GM12864 (cell line): ENCODE results near the gene LRRC45.

Experiments
- DNase-seq: peaks from one replicate; pipeline ENCODE4 v3.0.0-alpha.2; 2011; ENCODE audit warnings: low read depth
- H3K4me3 ChIP-seq: 2 replicates; pipeline ENCODE4 v1.5.1; 2011; ENCODE audit warnings: mild to moderate bottlenecking, low read depth, low read length, control low read depth
- TF ChIP-seq, protein P1 (sequence below): IDR thresholded peaks from 2 replicates; pipeline ENCODE4 v1.5.1; 2011; ENCODE audit warnings: low read depth, mild to moderate bottlenecking, moderate library complexity, low read length, control low read depth, inconsistent platforms; ENCODE audit errors: missing control alignments

The LRRC45 gene

DNA sequence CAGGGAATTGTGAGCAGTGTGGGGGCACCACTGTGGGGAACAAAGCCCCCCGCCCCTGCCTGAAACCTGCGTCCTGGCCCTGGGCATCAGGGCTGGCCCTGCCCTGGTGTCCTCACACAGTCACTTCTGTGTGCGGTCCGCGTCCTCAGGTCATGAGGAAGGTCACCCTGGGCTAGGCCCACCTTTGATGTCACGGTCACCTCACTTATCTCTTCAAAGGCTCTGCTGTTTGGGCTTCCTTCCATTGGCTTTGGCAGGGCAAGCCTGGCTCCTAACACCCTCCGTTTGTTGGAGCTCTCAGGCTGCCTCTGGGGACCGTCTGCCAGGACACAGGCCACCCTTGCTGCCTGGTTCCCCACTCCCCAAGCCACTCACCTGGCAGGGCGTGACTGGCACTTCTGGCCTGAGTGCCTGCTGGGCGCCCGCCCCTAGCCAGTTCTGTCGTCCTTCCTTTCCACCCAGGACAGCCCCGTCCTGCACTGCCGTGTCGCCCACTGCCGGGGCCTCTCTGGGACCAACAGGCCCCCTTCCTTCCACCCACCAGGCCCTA is 9.3 kb upstream of the LRRC45 start:
- no peak for DNase-seq
- no peak overlapping the region for H3K4me3 ChIP-seq
- TF ChIP-seq, protein P1, sequence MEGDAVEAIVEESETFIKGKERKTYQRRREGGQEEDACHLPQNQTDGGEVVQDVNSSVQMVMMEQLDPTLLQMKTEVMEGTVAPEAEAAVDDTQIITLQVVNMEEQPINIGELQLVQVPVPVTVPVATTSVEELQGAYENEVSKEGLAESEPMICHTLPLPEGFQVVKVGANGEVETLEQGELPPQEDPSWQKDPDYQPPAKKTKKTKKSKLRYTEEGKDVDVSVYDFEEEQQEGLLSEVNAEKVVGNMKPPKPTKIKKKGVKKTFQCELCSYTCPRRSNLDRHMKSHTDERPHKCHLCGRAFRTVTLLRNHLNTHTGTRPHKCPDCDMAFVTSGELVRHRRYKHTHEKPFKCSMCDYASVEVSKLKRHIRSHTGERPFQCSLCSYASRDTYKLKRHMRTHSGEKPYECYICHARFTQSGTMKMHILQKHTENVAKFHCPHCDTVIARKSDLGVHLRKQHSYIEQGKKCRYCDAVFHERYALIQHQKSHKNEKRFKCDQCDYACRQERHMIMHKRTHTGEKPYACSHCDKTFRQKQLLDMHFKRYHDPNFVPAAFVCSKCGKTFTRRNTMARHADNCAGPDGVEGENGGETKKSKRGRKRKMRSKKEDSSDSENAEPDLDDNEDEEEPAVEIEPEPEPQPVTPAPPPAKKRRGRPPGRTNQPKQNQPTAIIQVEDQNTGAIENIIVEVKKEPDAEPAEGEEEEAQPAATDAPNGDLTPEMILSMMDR: no peak

DNA sequence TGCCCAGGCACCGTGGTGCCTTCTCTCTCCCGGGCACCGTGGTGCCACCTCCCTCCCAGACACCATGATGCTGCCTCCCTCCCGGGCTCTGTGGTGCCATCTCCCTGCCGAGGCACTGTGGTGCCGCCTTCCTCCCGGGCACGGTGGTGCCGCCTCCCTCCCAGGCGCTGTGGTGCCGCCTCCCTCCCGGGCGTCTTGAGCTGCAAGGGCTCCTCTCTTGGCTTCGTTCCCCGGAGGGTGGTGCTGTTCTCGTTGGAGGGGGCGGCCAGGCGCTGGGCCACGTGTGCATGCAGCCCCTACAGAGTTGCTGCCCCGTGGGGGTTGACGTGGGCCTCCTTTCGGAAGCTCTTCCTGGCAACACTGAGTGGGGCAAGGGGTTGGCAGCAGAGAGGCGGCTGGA is 8.7 kb upstream of the LRRC45 start:
- H3K4me3 ChIP-seq: no peak overlapping the region
- TF ChIP-seq, protein P1: no peak
- no peak for DNase-seq

DNA sequence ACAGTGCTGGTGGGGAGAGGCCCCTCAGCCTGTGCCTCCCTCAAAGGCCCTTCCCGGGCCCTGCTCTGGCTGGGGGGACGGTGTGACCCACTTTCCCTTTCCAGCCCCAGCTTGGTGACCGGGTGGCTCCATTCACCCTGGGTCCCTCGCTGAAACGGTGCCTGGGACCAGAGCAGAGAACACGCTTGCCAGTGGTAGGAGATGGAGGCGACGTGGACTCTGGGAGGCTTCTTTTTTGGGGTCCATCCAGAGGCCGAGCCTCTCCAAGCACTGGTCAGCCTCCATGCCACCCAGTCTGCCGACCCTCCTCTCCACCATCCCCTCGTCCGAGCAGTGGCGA is 8.2 kb upstream of the LRRC45 start:
- no peak for DNase-seq
- H3K4me3 ChIP-seq: no peak overlapping the region
- TF ChIP-seq, protein P1: no peak

DNA sequence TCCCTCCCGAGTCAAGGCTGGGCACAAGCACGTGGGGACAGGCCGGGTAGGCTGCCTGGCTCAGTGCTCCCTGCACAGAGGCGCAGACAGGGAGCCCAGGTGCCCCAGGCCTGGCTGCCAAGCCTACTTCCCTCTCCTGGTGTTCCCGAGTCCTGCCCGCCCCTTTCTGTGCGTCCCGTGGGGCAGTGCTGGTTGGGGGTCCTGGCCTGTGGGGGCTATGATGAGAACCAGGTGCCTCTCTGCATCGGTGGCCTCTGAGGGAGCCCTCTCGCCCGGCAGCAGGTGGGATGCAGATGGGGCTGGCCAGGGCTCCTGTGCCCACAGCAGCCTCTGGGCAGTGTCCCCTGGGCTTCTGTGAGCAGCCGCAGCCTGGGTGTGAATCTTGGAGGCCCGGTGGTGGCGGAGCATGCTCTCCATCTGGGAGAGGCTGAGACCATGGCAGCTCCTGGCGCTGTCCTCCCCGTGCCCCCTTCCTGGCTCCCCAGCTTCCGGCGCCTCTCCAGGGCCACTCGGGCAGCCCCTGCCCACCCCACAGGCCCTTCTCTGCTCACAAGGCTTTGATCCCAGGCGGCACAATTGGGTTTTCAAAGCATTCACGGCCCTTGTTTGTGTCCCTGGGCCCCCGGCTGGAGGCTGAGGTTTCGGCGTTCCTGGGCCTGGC is 7.7 kb upstream of the LRRC45 start:
- H3K4me3 ChIP-seq: no peak overlapping the region
- TF ChIP-seq, protein P1: no peak
- no peak for DNase-seq

DNA sequence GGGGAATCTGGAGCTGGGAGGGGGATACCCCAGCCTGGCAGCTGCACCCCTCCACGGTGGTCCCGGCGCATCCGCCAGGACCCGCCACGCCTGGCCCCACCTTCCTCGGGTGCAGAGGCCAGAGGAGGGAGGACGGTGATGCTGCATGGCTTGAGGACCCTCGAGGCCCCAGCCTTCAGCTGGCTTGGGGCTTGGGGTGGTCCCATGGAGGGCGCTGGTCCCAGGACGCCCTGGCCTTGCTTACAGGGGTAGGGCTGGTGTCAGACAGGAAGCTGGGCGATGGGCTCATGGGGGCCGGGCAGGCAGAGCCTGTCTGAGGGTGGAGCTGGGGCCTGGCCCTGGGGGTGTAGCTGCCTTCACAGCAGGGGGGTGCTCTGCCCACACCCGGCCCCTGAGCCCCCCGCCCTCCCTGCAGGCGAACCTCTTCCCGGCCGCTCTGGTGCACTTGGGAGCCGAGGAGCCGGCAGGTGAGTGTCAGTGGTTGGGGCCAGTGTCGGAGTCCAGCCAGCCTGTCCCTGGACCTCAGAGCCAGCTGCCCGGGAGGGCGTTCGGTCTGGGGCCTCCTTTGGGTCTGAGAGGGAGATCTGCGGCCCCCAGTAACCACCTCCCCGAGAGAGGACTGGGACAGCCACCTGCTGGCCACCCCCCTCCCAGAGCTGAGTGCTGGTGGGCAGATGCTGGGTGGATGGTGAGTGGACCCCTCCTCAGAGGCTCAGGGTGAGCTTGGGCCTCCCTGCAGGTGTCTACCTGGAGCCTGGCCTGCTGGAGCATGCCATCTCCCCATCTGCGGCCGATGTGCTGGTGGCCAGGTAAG is 6.8 kb upstream of the LRRC45 start:
- TF ChIP-seq, protein P1: no peak
- no peak for DNase-seq
- no peak overlapping the region for H3K4me3 ChIP-seq

DNA sequence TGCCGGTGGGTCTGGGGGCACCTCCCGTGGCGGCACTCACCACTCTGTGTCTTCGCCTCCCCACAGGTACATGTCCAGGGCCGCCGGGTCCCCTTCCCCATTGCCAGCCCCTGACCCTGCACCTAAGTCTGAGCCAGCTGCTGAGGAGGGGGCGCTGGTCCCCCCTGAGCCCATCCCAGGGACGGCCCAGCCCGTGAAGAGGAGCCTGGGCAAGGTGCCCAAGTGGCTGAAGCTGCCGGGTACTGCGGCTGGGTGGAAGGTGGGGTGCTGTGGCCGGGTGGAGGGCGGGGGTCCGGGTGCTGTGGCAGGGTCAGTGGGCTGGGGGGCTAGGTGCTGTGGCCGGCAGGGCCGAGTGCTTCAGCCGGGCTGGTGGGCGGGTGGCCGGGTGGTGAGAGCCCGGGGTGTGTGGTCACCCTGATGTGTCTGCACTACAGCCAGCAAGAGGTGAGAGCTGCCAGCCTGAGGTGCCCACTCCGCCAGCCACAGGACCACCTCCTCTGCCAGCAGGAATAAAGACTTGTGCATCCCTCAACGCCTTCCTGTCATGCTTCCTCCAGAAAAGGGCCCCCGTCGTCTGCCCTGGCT is 6.1 kb upstream of the LRRC45 start:
- TF ChIP-seq, protein P1: no peak

More for the DNA sequence above, 6.1 kb upstream of the LRRC45 start:
- no peak for DNase-seq
- no peak overlapping the region for H3K4me3 ChIP-seq
